Cerebellar cortex (tissue), 1 donor: ENCODE data around the gene MYOM3.

Experiments used
- DNase-seq: peaks from one replicate; pipeline ENCODE4 v3.0.0-alpha.2; 2015; ENCODE audit warnings: low spot score

Gene MYOM3

GRCh38 chr1:24096009-24096738, 15.8 kb downstream of the MYOM3 start:
- DNase-seq: no peak

- no peak for DNase-seq
These were observed 16.6 kb downstream of the MYOM3 start for GRCh38 chr1:24095140-24095859.

GRCh38 chr1:24094554-24094953, 17.4 kb downstream of the MYOM3 start:
- DNase-seq: no peak

GRCh38 chr1:24093732-24094131, 18.2 kb downstream of the MYOM3 start:
- no peak for DNase-seq

GRCh38 chr1:24092979-24093378, 19.0 kb downstream of the MYOM3 start:
- DNase-seq: no peak

GRCh38 chr1:24091971-24092482, 19.9 kb downstream of the MYOM3 start:
- no peak for DNase-seq

- no peak for DNase-seq
These were observed 21.2 kb downstream of the MYOM3 start for GRCh38 chr1:24090736-24091135.

- no peak for DNase-seq
These were observed 22.0 kb downstream of the MYOM3 start for GRCh38 chr1:24089743-24090555.

GRCh38 chr1:24089027-24089742, 22.8 kb downstream of the MYOM3 start:
- DNase-seq: no peak

- DNase-seq: no peak
These were observed 25.5 kb downstream of the MYOM3 start for GRCh38 chr1:24086466-24086865.

GRCh38 chr1:24085546-24085945, 26.4 kb downstream of the MYOM3 start:
- no peak for DNase-seq

GRCh38 chr1:24085007-24085406, 26.9 kb downstream of the MYOM3 start:
- DNase-seq: no peak

- no peak for DNase-seq
These were observed 27.9 kb downstream of the MYOM3 start for GRCh38 chr1:24084050-24084449.

- no peak for DNase-seq
These were observed 29.6 kb downstream of the MYOM3 start for GRCh38 chr1:24082372-24082771.

GRCh38 chr1:24081190-24081589, 30.7 kb downstream of the MYOM3 start:
- no peak for DNase-seq

- DNase-seq: no peak
These were observed 31.8 kb downstream of the MYOM3 start for GRCh38 chr1:24080131-24080530.

- DNase-seq: peak; percentile 19
These were observed 34.5 kb downstream of the MYOM3 start for GRCh38 chr1:24077278-24077978.

GRCh38 chr1:24075946-24076345, 36.0 kb downstream of the MYOM3 start:
- no peak for DNase-seq

- no peak for DNase-seq
These were observed 36.4 kb downstream of the MYOM3 start for GRCh38 chr1:24075590-24075854.

GRCh38 chr1:24074817-24075589, 36.9 kb downstream of the MYOM3 start:
- no peak for DNase-seq

- DNase-seq: no peak
These were observed 37.7 kb downstream of the MYOM3 start for GRCh38 chr1:24074196-24074595.
